Suppressor macrophage treated with lipopolysaccharide for 1 hour (primary cell): ENCODE data around the gene CERK.
"Not testable (repeated sequence)": the region's sequence is repeated elsewhere in the genome, so short reads cannot be mapped to it uniquely, and the experiment has no call there.

Experiments
- DNase-seq, 3 donors: peaks; one replicate each; pipeline ENCODE4 v3.0.0-alpha.2; 2020 to 2022

The CERK gene

GRCh38 chr22:46640293-46641055 lies 97.6 kb downstream of the CERK start:
- no peak for DNase-seq

- DNase-seq, result no peak
Measured at GRCh38 chr22:46639843-46640242, 98.2 kb downstream of the CERK start.

- DNase-seq, result no peak
Measured at GRCh38 chr22:46638601-46639431, 99.2 kb downstream of the CERK start.

GRCh38 chr22:46637711-46638600 lies 100.1 kb downstream of the CERK start:
- no peak for DNase-seq

- no peak for DNase-seq
Measured at GRCh38 chr22:46636221-46637002, 101.6 kb downstream of the CERK start.

- DNase-seq, result no peak
Measured at GRCh38 chr22:46635756-46636155, 102.3 kb downstream of the CERK start.

- DNase-seq, result not testable (repeated sequence)
Measured at GRCh38 chr22:46634973-46635685, 102.9 kb downstream of the CERK start.
